Nephron (organoid): ENCODE results near the gene FXYD4.

Experiments used
- H3K27ac Mint-ChIP-seq, 3 experiments: 2 replicates each; pipeline ENCODE4 v1.8.0; 2020; ENCODE audit warnings: mixed read lengths in 3 of 3, mild to moderate bottlenecking in 2 of 3, moderate library complexity in 1 of 3
- H3K27me3 Mint-ChIP-seq: 2 replicates; pipeline ENCODE4 v1.8.0; 2021; ENCODE audit warnings: low read depth, mild to moderate bottlenecking, moderate library complexity, mixed read lengths
- H3K36me3 Mint-ChIP-seq: 2 replicates; pipeline ENCODE4 v1.8.0; 2020; ENCODE audit warnings: low read depth, mixed read lengths
- H3K4me1 Mint-ChIP-seq: 2 replicates; pipeline ENCODE4 v1.8.0; 2020; ENCODE audit warnings: mixed read lengths
- H3K4me3 Mint-ChIP-seq, 3 experiments: 2 replicates each; pipeline ENCODE4 v1.8.0; 2020; ENCODE audit warnings: mild to moderate bottlenecking in 3 of 3, mixed read lengths in 3 of 3, moderate library complexity in 2 of 3
- H3K9me3 Mint-ChIP-seq: 2 replicates; pipeline ENCODE4 v1.8.0; 2020; ENCODE audit warnings: mixed read lengths
- TF ChIP-seq, protein P1 (sequence below), 3 experiments: fragments of 200-600 bp; sonication (generic); IDR thresholded peaks; one replicate each; pipeline ENCODE4 v1.5.0; 2021; ENCODE audit warnings: antibody characterized with exemption in 3 of 3; ENCODE audit not compliant: unreplicated experiment in 3 of 3

Gene FXYD4

DNA sequence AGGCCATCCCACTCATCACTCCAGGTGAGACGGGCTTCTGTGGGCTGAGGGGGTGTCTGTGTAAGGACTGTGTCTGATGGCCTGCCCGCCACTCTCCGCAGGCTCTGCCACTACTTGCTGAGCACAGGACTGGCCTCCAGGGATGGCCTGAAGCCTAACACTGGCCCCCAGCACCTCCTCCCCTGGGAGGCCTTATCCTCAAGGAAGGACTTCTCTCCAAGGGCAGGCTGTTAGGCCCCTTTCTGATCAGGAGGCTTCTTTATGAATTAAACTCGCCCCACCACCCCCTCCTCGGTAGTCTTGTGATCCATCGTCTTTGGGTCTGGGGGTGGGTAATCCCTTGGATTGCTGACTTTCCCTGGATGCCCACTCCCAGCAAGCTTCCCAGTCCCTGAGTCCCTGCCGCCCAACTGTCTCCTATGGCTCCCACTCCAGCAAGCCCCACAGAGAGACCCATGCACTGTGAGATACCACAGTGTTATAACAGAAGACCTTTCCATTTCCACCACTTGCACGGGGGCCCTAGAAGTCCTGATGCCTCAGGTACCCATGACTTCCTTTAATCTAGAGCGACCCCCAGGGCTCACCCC, 4.7 kb downstream of the FXYD4 start:
- TF ChIP-seq, protein P1, sequence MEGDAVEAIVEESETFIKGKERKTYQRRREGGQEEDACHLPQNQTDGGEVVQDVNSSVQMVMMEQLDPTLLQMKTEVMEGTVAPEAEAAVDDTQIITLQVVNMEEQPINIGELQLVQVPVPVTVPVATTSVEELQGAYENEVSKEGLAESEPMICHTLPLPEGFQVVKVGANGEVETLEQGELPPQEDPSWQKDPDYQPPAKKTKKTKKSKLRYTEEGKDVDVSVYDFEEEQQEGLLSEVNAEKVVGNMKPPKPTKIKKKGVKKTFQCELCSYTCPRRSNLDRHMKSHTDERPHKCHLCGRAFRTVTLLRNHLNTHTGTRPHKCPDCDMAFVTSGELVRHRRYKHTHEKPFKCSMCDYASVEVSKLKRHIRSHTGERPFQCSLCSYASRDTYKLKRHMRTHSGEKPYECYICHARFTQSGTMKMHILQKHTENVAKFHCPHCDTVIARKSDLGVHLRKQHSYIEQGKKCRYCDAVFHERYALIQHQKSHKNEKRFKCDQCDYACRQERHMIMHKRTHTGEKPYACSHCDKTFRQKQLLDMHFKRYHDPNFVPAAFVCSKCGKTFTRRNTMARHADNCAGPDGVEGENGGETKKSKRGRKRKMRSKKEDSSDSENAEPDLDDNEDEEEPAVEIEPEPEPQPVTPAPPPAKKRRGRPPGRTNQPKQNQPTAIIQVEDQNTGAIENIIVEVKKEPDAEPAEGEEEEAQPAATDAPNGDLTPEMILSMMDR (IDR thresholded peaks at IDR 0.05; ENCODE audit: unreplicated experiment in 3 of 3) = no peak
- H3K27me3 Mint-ChIP-seq = peaks cover 7% of the 10 kb centered on the region
- peaks cover 8% of the 10 kb centered on the region for H3K4me1 Mint-ChIP-seq
- no peaks in the 10 kb centered on the region for H3K9me3 Mint-ChIP-seq
- no peak overlapping the region for H3K4me3 Mint-ChIP-seq
- H3K36me3 Mint-ChIP-seq = no peaks in the 10 kb centered on the region
- H3K27ac Mint-ChIP-seq = no peak overlapping the region

DNA sequence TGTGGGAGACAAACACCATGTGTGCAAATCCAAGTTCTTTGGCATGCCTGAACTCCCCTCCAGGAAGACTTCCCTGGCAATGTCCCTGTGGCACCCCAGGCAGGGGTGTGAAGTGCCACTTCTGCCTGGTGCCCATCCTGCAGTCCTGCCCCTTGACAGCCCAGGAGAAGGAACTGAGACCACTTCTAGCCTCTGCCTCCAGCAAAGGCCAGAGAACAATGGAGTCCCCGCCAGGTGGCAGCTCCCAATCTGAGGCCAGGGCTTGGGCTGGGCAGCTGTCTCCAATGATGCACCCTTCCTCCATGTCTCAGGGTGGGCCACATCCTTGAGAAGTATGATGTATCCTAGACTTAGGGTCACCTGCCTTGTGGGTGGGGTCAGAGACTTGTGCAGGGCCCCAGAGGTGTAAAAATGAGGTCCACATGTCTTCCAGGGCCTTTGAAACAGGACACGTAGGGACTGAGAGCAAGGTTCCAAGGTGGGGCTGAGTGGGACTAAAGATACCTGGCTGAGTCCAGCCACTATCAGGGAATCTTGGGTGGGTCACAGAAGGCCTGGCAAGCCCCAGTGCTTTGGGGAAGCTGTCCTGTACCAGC, 5.5 kb downstream of the FXYD4 start:
- no peaks in the 10 kb centered on the region for H3K36me3 Mint-ChIP-seq
- H3K27me3 Mint-ChIP-seq = peaks cover 7% of the 10 kb centered on the region
- H3K27ac Mint-ChIP-seq = no peak overlapping the region
- H3K4me3 Mint-ChIP-seq = no peak overlapping the region
- H3K4me1 Mint-ChIP-seq = peaks cover 8% of the 10 kb centered on the region
- TF ChIP-seq, protein P1 (IDR thresholded peaks at IDR 0.05; ENCODE audit: unreplicated experiment in 3 of 3) = no peak
- H3K9me3 Mint-ChIP-seq = no peaks in the 10 kb centered on the region

DNA sequence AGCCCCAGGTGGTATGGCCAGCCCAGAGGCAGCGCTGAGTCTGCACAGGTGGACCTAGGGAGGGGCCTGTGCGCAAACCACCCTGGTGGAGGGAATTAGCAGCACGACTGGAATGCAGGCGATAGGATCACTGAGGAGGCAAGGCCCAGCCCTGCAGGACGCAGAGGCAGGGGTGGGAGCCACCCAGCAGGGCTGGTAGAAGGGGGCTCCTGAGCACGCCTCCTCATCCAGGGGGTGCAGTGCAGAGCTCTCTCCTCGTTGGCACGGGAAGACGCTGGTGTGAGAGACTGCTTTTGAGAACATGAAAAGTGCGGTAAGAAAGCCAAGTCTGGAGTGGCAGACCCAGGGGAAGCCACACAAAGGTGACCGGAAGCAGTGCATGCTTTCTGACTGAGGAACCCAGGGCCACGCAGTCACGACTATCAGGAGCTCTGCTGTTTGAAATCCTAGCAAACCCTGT, 6.0 kb downstream of the FXYD4 start:
- Mint-ChIP-seq H3K36me3 (no peaks in the 10 kb centered on the region), H3K27me3 (peaks cover 7% of the 10 kb centered on the region), H3K4me3 (no peak overlapping the region), H3K27ac (no peak overlapping the region), H3K9me3 (no peaks in the 10 kb centered on the region), H3K4me1 (peaks cover 8% of the 10 kb centered on the region)
- TF ChIP-seq, protein P1 (IDR thresholded peaks at IDR 0.05; ENCODE audit: unreplicated experiment in 3 of 3) = no peak

DNA sequence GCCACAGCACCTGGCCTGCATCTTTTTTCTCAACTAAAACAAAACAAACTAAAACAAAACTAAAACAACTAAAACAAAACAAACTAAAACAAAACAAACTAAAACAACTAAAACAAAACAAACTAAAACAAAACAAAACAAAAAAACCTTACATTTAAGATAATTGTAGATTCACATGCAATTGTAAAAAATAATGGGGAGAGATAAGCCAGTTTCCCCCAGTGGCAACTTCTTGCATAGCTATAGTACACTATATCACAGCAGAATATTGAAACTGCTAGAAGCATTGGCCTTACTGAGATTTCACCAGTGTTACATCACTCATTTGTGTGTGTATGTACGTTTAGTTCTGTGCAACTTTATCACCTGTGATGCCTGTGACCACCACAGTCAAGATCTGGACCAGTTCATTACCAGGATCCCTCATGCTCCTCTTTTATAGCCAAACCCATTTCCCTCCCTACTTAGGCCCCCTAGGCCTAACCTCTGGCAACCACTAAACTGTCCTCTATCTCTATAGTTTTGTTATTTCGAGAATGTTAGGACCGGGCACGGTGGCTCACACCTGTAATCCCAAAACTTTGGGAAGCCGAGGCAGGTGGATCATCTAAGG, 9.3 kb downstream of the FXYD4 start:
- peaks cover 3% of the 10 kb centered on the region for H3K36me3 Mint-ChIP-seq
- H3K27me3 Mint-ChIP-seq = no peaks in the 10 kb centered on the region
- H3K9me3 Mint-ChIP-seq = no peaks in the 10 kb centered on the region
- TF ChIP-seq, protein P1 (IDR thresholded peaks at IDR 0.05; ENCODE audit: unreplicated experiment in 3 of 3) = no peak
- H3K4me3 Mint-ChIP-seq = no peak overlapping the region
- no peaks in the 10 kb centered on the region for H3K4me1 Mint-ChIP-seq
- H3K27ac Mint-ChIP-seq = peak overlapping the region in 1 of 3 experiments; percentile 30

DNA sequence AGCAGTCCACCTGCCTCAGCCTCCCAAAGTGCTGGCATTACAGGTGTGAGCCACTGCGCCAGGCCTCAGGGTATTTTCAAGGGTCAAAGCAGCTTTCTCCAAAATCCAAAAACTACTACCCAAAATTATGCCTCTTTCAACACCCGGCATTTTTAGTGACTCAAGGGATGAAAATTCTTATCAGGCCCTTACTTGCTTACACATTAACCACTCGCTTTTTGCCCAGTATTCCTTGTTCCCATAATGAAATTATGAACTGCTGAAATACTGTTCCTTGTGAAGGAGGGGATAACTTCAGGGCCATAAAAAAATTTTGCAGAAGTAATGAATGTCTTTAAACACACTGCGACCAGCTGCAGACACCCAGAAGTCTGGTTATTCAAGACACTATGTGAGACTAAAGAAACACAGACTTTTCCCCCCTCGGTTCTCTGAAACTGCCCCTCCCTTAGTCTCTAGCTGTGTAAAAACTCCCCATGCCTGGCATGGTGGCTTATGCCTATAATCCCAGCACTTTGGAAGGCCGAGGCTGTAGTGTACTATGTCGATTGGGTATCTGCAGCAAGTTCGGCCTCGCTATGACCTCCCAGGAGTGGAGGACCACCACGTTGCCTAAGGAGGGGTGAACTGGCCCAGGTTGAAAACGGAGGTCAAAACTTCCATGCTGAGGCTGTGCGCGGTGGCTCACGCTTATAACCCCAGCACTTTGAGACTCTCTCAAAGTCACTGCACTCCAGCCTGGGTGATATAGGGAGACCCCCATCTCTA, 12.0 kb downstream of the FXYD4 start:
- Mint-ChIP-seq H3K27me3 (no peaks in the 10 kb centered on the region), H3K4me3 (no peak overlapping the region), H3K9me3 (no peaks in the 10 kb centered on the region), H3K27ac (no peak overlapping the region), H3K4me1 (no peaks in the 10 kb centered on the region), H3K36me3 (peaks cover 26% of the 10 kb centered on the region)
- TF ChIP-seq, protein P1 (IDR thresholded peaks at IDR 0.05; ENCODE audit: unreplicated experiment in 3 of 3) = no peak
